ENCODE measurements around the gene HMOX1. TPM values are rescaled to one million over a fixed set of nuclear protein-coding genes. Genes with fewer than 3 reads are reported as not detected.

HMOX1 gene
- total RNA-seq, 1 experiment from 2014 or later: 26.4 TPM

- H3K4me1 ChIP-seq (ENCODE audit: control insufficient read depth in 1 of 2, insufficient read depth in 2 of 2, low read length in 2 of 2): no peaks in the 10 kb centered on the region
- RAD21 ChIA-PET (ENCODE audit: low non-redundant PET in 1 of 2, low total read pairs in 2 of 2, uncharacterized antibody in 2 of 2, unreplicated experiment in 2 of 2): no interaction called here
- no TSS peak for BruUV-seq (replicated peaks)
- H3K36me3 ChIP-seq (ENCODE audit: control insufficient read depth in 1 of 2, insufficient read depth in 2 of 2, low read length in 2 of 2): peaks cover 57 to 74% of the 10 kb centered on the region in 2 experiments
- H3K27ac ChIP-seq (ENCODE audit: low read depth, low read length): no peak overlapping the region
- no peak overlapping the region for H3K9ac ChIP-seq (ENCODE audit: low read length)
- POLR2A ChIA-PET: no interaction called here
- intact Hi-C loops (cut with micrococcal nuclease): no loop called here
- H4K20me1 ChIP-seq (ENCODE audit: insufficient read depth): no peaks in the 10 kb centered on the region
- no peak overlapping the region for H3K4me2 ChIP-seq (ENCODE audit: low read length)
- ATAC-seq: no peak
- TF ChIP-seq, protein P1, sequence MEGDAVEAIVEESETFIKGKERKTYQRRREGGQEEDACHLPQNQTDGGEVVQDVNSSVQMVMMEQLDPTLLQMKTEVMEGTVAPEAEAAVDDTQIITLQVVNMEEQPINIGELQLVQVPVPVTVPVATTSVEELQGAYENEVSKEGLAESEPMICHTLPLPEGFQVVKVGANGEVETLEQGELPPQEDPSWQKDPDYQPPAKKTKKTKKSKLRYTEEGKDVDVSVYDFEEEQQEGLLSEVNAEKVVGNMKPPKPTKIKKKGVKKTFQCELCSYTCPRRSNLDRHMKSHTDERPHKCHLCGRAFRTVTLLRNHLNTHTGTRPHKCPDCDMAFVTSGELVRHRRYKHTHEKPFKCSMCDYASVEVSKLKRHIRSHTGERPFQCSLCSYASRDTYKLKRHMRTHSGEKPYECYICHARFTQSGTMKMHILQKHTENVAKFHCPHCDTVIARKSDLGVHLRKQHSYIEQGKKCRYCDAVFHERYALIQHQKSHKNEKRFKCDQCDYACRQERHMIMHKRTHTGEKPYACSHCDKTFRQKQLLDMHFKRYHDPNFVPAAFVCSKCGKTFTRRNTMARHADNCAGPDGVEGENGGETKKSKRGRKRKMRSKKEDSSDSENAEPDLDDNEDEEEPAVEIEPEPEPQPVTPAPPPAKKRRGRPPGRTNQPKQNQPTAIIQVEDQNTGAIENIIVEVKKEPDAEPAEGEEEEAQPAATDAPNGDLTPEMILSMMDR (IDR thresholded peaks at IDR 0.05 in 2 of 3, conservative IDR thresholded peaks at IDR 0.05 in 1 of 3; ENCODE audit: borderline replicate concordance in 1 of 3, insufficient read depth in 1 of 3, low read depth in 2 of 3, low read length in 2 of 3): no peak
- TF ChIP-seq SP1 (IDR thresholded peaks at IDR 0.05; ENCODE audit: low read depth) (no peak), TCF7L2 (IDR thresholded peaks at IDR 0.05; ENCODE audit: borderline replicate concordance, extremely low read depth, insufficient read depth, insufficient read length) (no peak), RAD21 (IDR thresholded peaks at IDR 0.05; ENCODE audit: low read depth) (no peak), ELF1 (IDR thresholded peaks at IDR 0.05; ENCODE audit: borderline replicate concordance, low read depth) (no peak), EZH2 (IDR thresholded peaks at IDR 0.05) (no peak), POLR2A (IDR thresholded peaks at IDR 0.05; ENCODE audit: borderline replicate concordance, extremely low read depth, insufficient read depth, insufficient read length) (no peak), CEBPB (IDR thresholded peaks at IDR 0.05; ENCODE audit: low read depth) (no peak), EZH2phosphoT487 (IDR thresholded peaks at IDR 0.05; ENCODE audit: borderline replicate concordance) (no peak), YY1 (IDR thresholded peaks at IDR 0.05; ENCODE audit: extremely low read depth, insufficient replicate concordance, low read depth, low read length) (no peak), ZFX (IDR thresholded peaks at IDR 0.05) (no peak), ATF3 (IDR thresholded peaks at IDR 0.05) (no peak), EGR1 (IDR thresholded peaks at IDR 0.05; ENCODE audit: low read depth) (no peak), POLR2AphosphoS5 (IDR thresholded peaks at IDR 0.05; ENCODE audit: low read depth, low read length) (no peak)
- TF ChIP-seq, protein P2, sequence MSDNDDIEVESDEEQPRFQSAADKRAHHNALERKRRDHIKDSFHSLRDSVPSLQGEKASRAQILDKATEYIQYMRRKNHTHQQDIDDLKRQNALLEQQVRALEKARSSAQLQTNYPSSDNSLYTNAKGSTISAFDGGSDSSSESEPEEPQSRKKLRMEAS (IDR thresholded peaks at IDR 0.05): no peak
- H3K9me2 ChIP-seq (ENCODE audit: insufficient read depth): no peaks in the 10 kb centered on the region
- H2AFZ ChIP-seq (ENCODE audit: low read depth, low read length, poor library complexity, severe bottlenecking): no peak overlapping the region
- CTCF ChIA-PET: no interaction called here
- H3K79me2 ChIP-seq (ENCODE audit: insufficient read depth, low read length): peaks cover 30% of the 10 kb centered on the region
- H3K4me3 ChIP-seq (replicated peaks in 1 of 2; ENCODE audit: low read depth in 1 of 2, low read length in 2 of 2): no peak overlapping the region
- no peaks in the 10 kb centered on the region for H3K9me3 ChIP-seq (ENCODE audit: control insufficient read depth in 1 of 2, insufficient read depth in 1 of 2, low read depth in 1 of 2, low read length in 2 of 2)
- H3K27me3 ChIP-seq (ENCODE audit: insufficient read depth, low read length): no peaks in the 10 kb centered on the region
- DNase-seq (ENCODE audit: low read depth, low spot score): no peak
Observed at GRCh38 chr22:35407362-35407761, 26.5 kb downstream of the HMOX1 start.

All from HCT116 (cell line).